Stimulated activated CD4-positive, alpha-beta T cell treated with anti-CD3 and anti-CD28 coated beads, TNF-alpha, amount 100 ng/mL, for 48 hours (primary cell): Measurements from ENCODE around the gene UBAP1.
"Not testable (repeated sequence)": the region's sequence is repeated elsewhere in the genome, so short reads cannot be mapped to it uniquely, and the experiment has no call there.

Experiments
- DNase-seq, 3 donors: peaks; one replicate each; pipeline ENCODE4 v3.0.0-alpha.2; 2020; ENCODE audit warnings: low read depth in 3 of 3

UBAP1 gene

DNA sequence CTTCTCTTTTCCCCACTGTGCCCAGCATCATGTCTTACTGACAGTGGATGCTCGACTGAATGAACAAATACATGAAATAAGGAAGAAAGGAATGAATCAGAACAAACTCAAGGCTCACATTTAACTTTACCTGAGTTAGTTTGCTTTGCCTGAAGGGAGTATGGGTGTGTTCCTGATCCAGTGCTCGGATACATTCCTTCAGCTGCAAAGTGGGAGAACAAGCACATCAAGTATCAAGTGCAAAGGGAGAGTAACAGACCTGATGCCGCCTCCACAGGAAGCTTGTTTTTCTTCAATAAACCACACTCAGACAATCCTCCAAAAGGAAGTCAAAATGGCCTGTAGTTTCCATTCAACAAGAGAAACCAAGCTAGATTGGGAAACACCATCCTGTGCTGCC is 84.1 kb downstream of the UBAP1 start:
- DNase-seq: no peak

DNA sequence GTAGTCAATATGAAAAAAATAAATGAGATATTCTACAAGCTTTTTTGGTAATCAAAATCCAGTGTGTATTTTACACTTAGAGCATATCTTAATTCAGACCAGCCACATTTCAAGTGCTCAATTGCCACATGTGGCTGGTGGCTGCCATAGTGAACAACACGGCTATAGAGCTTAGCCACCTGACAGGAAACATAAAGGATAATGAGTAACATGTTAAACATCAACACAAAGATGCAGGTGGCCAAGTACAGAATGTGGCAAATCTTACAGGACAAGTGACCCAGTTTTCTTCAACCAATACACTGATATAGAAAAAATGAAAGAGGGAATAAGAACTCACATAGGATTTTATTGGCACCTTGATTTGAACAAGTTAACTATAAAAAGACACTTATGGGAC is 88.8 kb downstream of the UBAP1 start:
- DNase-seq: no peak

DNA sequence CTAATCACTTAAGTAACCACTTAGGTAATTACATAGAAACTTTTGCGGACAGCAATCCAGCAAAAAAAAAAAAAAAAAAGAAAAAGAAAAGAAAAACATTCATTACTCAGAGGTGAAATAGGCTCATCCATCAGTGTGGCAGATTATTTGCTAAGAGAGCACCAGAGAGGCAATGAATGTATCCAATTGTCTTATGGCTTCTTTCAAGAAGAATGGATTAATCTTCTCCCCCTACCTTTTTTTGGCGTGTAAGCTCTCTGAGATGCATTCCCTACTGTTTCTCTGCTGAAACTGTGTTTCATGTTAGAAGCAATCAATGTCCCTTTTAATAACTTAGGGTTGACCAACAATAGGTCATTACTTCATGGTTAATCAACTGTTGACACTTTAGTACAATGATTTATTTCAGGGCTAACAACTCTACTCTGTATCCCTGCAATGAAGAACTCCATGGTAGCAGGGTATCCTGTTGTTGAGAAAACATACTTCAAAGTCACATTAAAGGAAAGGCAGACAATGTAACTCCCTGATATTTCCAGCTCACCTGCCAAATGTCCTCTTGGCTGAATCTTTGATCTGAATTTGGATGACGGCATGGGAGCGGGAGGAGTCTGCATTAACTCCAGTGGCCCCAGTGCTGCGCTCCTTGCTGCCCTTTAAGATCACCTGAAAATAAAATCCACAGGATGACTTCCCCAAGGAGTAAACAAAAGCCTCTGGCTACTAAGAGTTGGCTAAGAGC is 92.6 kb downstream of the UBAP1 start:
- DNase-seq: no peak

DNA sequence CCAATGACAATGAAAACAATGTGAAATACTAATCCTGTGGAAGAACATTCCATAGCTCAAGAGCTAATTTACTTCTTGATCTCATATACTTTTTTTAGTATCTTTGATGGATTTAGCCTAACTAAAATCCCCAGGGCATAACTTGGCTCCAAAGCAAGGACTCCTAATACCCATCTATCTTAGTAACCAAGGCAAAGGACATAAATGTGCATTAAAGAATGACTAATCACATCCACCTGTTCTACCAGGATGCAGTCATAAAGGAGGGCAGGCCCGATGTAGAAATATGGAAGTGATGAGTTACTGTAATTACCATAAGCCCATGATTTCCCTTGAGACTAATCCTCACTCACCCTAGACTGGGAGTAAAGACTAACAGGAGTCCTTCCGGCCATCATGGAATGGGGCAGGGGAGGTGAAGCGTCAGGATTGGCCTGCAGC is 93.3 kb downstream of the UBAP1 start:
- DNase-seq: no peak

DNA sequence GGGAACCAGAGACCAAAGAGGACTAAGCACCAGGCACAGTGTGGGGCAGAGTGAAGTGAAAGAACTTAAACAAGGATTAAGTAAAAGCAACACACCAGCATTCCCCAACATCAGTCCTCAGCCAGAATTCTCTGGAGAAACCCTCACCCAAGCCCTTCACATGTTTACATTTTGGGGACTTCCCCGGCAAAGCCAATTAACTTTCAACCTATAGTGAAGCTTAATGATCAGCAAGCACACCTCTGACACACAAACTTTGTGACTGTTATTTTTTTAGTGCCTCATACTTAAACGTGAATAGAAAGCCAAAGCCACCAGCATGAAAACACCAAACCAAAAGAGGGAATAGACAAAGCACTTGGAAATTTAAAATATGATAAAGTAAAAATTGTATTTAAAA is 94.7 kb downstream of the UBAP1 start:
- not testable (repeated sequence) for DNase-seq

DNA sequence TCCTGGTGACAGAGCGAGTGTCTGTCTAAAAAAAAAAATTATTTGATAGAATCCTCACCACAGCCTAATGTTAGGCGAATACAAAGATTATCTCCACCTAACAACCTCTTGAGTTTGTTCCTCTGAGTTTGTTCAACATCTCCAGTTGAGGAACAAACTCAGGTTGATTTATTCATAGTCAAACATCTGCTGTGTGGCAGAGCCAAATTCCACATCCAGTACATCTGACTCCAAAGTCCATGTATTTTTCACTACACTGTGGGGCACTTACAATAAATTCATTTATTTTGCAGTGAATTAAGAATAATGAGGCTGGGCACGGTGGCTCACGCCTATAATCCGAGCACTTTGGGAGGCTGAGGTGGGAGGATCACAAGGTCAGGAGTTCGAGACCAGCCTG is 97.0 kb downstream of the UBAP1 start:
- DNase-seq: no peak

DNA sequence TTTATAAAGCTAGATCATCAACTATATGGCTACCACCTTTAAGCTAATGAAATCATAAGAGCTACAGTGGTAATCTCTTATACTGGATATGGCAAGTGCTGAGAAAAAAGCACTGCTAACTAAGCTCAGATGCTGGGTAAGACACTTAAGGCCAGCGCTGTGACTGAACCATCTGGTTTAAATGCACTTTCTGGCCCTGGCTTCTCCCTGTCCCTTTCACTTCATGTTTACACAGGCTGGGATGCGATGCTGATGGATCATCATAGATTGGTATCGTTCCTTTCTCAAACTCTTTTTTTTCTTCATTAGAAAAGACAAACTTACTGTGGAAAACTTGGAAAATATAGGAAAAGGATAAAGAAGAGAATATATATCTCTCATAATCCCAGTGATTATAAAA is 97.9 kb downstream of the UBAP1 start:
- no peak for DNase-seq

DNA sequence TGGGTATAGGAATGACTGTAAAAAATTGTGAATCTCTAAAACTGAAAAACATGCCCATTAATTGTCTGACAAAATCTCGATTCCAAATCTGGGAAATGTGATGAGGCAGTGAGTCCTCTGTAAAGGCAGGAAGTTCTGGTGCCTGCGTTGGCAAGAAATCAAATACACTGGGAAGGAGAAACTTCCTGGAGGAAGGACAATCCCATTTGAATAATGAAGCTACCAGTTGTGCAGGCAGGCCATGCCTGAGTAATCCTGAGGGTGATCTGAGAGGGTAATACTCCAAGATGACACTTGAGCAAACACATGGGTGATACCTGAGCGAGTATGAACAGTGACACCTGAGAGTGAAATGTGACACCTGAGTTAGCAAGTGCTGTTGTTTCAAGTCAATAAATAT is 100.6 kb downstream of the UBAP1 start:
- DNase-seq: no peak

DNA sequence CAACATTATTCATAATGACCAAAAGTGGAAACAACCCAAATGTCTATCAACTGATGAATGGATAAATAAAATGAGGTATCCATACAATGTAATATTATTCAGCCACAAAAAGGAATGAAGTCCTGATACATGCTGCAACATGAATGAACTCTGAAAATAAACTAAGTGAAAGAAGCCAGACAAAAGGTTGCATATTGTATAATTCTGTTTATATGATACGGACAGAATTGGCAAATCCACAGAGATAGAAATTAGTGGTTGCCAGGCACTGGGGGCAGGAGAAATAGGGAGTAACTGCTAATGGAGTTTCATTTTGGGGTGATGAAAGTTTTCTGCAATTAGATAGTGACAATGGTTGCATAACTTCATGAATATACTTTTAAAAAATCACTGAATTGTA is 103.3 kb downstream of the UBAP1 start:
- DNase-seq: no peak

DNA sequence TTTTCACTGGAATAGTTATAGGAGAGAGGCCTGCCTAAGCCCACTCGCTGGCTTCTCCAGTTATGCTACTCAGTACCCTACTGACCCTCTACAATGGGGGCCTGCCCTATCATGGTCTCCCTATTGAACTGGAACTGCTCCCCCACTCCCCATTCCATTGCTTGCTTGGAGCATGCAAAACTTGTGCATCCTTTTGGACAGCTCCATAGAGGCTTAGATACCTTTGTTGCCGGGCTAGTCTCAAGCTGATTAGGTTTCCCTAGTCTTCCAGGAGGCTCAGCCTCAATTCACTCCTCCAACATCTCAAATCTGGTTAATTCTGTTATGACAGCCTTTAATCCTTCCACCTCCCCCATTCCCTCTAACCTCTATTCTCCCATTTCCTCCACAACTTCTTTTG is 110.3 kb downstream of the UBAP1 start:
- no peak for DNase-seq

DNA sequence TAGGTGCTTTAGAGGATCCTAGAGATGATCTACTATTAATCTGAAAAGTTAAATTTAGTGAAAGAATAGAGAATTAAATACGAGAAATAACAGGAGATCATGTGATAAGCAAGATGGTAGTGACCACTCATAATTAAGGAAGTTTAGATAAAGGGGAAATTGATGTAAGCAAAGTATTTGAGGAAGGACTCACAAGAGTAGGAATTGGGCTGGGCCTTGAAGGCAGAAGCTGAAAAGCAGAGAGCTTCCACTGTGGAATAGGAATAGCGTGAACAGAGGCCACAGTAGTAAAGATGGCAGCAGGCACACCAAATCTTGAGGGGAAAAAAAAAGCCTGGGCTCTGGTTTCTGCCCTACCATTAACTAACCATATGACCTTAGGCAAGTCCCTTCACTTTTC is 112.2 kb downstream of the UBAP1 start:
- DNase-seq: no peak

DNA sequence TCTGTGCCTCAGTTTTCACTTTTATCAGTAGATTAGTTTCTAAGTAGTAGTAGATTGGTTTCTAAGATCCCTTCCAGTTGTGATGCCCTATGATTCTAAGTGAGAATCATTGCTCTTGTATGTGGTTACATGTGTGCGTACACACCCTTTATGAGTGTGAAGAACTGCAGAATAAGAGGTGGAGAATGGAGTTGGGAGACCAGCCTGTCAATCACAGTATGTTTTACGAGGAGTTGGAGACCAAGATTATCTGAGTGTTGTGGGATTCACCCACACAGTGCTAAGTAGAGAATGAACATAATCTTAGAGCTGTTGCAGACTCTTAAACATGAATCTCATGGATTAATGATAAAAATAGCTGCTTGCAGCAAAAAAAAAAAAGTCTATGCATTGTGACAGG is 112.6 kb downstream of the UBAP1 start:
- no peak for DNase-seq

DNA sequence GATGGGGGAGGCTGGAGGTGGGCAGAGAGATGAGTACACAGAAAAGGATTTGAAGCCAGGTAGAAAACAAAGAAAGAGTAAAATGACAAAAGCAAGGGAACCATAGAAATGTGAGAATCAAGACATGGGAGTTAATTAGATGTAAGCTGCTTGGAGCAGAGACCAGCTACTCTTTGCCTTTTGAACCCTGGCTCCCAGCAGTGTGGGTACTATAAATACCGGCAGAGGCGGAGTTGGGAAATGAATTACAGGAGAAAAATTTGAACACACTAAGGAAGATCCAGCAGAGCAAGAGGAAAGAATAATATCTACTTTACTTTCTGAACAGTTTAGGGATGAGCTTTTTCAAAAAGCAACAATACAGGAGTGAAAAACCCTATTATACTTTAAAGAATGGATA is 113.7 kb downstream of the UBAP1 start:
- no peak for DNase-seq

DNA sequence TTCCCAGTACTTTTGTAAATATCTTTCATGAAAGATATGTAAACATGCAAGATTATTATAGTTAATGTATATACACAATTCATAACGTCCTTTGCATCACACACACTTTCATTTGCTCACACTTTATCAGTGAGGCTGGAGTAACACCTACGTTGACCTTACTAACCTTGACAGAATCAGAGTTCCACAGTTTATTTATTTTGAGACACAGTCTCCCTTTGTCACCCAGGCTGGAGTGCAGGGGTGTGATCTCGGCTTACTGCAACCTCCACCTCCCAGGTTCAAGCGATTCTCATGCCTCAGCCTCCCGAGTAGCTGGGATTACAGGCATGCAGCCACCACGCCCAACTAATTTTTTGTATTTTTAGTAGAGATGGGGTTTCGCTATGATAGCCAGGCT is 122.2 kb downstream of the UBAP1 start:
- not testable (repeated sequence) for DNase-seq
